Calu3 (cell line): ENCODE data around the gene FCN1. TPM values are rescaled to one million over a fixed set of nuclear protein-coding genes. Genes with fewer than 3 reads are reported as not detected.

ENCODE experiments used
- BruUV-seq: library from RNA; stranded (reverse); fragments of 400-500 nt; replicated peaks from 2 replicates; lab custom pipeline; 2021; lab: Mats Ljungman, UMichigan
- CTCF ChIA-PET: fragments of 300-600 bp; sonication (Branson Sonifier 250); formaldehyde crosslinking; loops from one replicate; lab custom pipeline; 2022; ENCODE audit warnings: antibody characterized with exemption; lab: Charles Lee
- DNase-seq: peaks from one replicate; pipeline ENCODE4 v3.0.0; 2022
- H3K27ac Mint-ChIP-seq: one replicate; pipeline ENCODE4 v1.8.0; 2022; ENCODE audit warnings: mixed read lengths; ENCODE audit not compliant: unreplicated experiment
- H3K27me3 Mint-ChIP-seq: one replicate; pipeline ENCODE4 v1.8.0; 2022; ENCODE audit warnings: mixed read lengths; ENCODE audit not compliant: unreplicated experiment
- H3K36me3 Mint-ChIP-seq: one replicate; pipeline ENCODE4 v1.8.0; 2022; ENCODE audit warnings: mild to moderate bottlenecking, moderate library complexity, mixed read lengths; ENCODE audit not compliant: insufficient read depth, unreplicated experiment
- H3K4me1 Mint-ChIP-seq: one replicate; pipeline ENCODE4 v1.8.0; 2022; ENCODE audit warnings: mild to moderate bottlenecking, low read depth, mixed read lengths; ENCODE audit not compliant: unreplicated experiment
- H3K4me3 Mint-ChIP-seq: one replicate; pipeline ENCODE4 v1.8.0; 2022; ENCODE audit warnings: mild to moderate bottlenecking, low read depth, moderate library complexity, mixed read lengths; ENCODE audit not compliant: unreplicated experiment
- H3K9me3 Mint-ChIP-seq: one replicate; pipeline ENCODE4 v1.8.0; 2022; ENCODE audit warnings: low read depth, mixed read lengths; ENCODE audit not compliant: unreplicated experiment
- intact Hi-C: fragments of 100-400 bp; cut with micrococcal nuclease; formaldehyde crosslinking; loops from one replicate; pipeline ENCODE4 v1.10.0; 2022; ENCODE audit not compliant: unreplicated experiment
- total RNA-seq: library from RNA; stranded (reverse); gene quantifications from 2 replicates; pipeline ENCODE4 v1.2.3, GENCODE V29; 2022
- TF ChIP-seq, protein P1 (sequence below): fragments of 200-600 bp; IDR thresholded peaks from one replicate; pipeline ENCODE4 v1.8.0; 2022; ENCODE audit warnings: antibody characterized with exemption; ENCODE audit not compliant: unreplicated experiment

FCN1 gene
- total RNA-seq, 1 experiment from 2014 or later: not detected

DNA sequence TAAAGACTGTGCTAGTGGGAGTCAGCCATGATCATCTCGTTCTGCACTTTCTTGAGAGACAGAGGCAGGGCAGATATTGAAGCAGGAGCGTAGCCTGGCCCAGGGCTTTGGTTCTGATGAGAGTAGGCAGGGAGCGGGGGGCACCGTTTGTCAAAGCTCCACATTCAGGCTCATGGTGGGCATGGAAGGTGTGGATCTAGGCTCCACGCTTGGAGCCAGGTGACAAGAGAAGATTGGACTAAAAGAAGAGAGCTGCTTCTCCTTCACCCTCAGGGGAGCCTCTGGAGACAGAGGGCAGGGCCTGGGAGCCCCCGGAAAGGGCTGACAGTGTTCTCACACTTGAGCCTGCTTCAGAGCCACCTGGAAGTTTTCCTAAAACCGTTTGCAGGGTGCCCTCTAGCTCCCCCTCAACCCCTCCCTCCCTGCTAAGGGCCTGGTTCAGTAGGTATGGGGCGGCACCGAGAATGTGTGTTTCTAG lies 61.8 kb downstream of the FCN1 start:
- TF ChIP-seq, protein P1, sequence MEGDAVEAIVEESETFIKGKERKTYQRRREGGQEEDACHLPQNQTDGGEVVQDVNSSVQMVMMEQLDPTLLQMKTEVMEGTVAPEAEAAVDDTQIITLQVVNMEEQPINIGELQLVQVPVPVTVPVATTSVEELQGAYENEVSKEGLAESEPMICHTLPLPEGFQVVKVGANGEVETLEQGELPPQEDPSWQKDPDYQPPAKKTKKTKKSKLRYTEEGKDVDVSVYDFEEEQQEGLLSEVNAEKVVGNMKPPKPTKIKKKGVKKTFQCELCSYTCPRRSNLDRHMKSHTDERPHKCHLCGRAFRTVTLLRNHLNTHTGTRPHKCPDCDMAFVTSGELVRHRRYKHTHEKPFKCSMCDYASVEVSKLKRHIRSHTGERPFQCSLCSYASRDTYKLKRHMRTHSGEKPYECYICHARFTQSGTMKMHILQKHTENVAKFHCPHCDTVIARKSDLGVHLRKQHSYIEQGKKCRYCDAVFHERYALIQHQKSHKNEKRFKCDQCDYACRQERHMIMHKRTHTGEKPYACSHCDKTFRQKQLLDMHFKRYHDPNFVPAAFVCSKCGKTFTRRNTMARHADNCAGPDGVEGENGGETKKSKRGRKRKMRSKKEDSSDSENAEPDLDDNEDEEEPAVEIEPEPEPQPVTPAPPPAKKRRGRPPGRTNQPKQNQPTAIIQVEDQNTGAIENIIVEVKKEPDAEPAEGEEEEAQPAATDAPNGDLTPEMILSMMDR: no peak
- Mint-ChIP-seq H3K27ac (no peak overlapping the region), H3K36me3 (no peaks in the 10 kb centered on the region), H3K9me3 (peaks cover 3% of the 10 kb centered on the region), H3K4me1 (no peaks in the 10 kb centered on the region), H3K4me3 (no peak overlapping the region), H3K27me3 (no peaks in the 10 kb centered on the region)
- no peak for DNase-seq
- intact Hi-C loops: no loop called here
- CTCF ChIA-PET: no interaction called here
- no TSS peak for BruUV-seq

Other genes with a start within 250 kb of the FCN1 start
- not detected in 2 replicates for gene FCN2, start 37.1 kb downstream of the FCN1 start, total RNA-seq
- 5.5 and 7.9 TPM in 2 replicates for gene OLFM1, start 169.8 kb upstream of the FCN1 start, total RNA-seq